PFSK-1 (cell line): Measurements from ENCODE around the gene C19orf81.

Source experiments
- FOXP2 ChIP-seq: optimal IDR thresholded peaks from 2 replicates; pipeline ENCODE3; 2011; ENCODE audit warnings: borderline replicate concordance, control low read depth, inconsistent platforms; ENCODE audit not compliant: insufficient read depth; ENCODE audit errors: extremely low read length, extremely low read depth
- POLR2AphosphoS5 ChIP-seq: IDR thresholded peaks from 2 replicates; pipeline ENCODE4 v1.6.1; 2012; ENCODE audit warnings: low read depth, mild to moderate bottlenecking, control low read depth, low read length, moderate library complexity
- REST ChIP-seq, 2 experiments: IDR thresholded peaks; 2 replicates each; pipeline versions ENCODE4 v1.6.1 to v1.8.0; 2011 to 2012; ENCODE audit warnings: low read depth in 2 of 2, low read length in 2 of 2, control low read depth in 1 of 2, inconsistent platforms in 1 of 2, mild to moderate bottlenecking in 1 of 2, moderate library complexity in 1 of 2; ENCODE audit not compliant: insufficient read depth in 1 of 2
- SIN3A ChIP-seq: IDR thresholded peaks from 2 replicates; pipeline ENCODE4 v1.6.1; 2012; ENCODE audit warnings: mild to moderate bottlenecking, low read length, moderate library complexity, borderline replicate concordance; ENCODE audit not compliant: insufficient read depth
- TAF1 ChIP-seq: IDR thresholded peaks from 2 replicates; pipeline ENCODE4 v1.6.1; 2012; ENCODE audit warnings: low read length, control low read depth, borderline replicate concordance; ENCODE audit not compliant: insufficient read depth

C19orf81 gene

GRCh38 chr19:50677636-50678035 is 28.4 kb downstream of the C19orf81 start:
- no peak for TF ChIP-seq REST (IDR thresholded peaks at IDR 0.05; ENCODE audit: insufficient read depth in 1 of 2, low read depth in 2 of 2, low read length in 2 of 2)
- TF ChIP-seq SIN3A: no peak
- TF ChIP-seq POLR2AphosphoS5: no peak
- TF ChIP-seq TAF1: no peak
- TF ChIP-seq FOXP2: no peak

GRCh38 chr19:50678323-50678722 is 29.1 kb downstream of the C19orf81 start:
- TF ChIP-seq REST (IDR thresholded peaks at IDR 0.05; ENCODE audit: insufficient read depth in 1 of 2, low read depth in 2 of 2, low read length in 2 of 2) (no peak), TAF1 (no peak), POLR2AphosphoS5 (no peak), SIN3A (no peak), FOXP2 (no peak)

GRCh38 chr19:50679177-50680125 is 30.2 kb downstream of the C19orf81 start:
- TF ChIP-seq SIN3A: no peak
- TF ChIP-seq TAF1: no peak
- no peak for TF ChIP-seq FOXP2
- no peak for TF ChIP-seq POLR2AphosphoS5
- TF ChIP-seq REST (IDR thresholded peaks at IDR 0.05; ENCODE audit: insufficient read depth in 1 of 2, low read depth in 2 of 2, low read length in 2 of 2): no peak

- TF ChIP-seq REST (IDR thresholded peaks at IDR 0.05; ENCODE audit: insufficient read depth in 1 of 2, low read depth in 2 of 2, low read length in 2 of 2) (no peak), TAF1 (no peak), FOXP2 (no peak), SIN3A (no peak), POLR2AphosphoS5 (no peak)
Observed at GRCh38 chr19:50686310-50687032, 37.2 kb downstream of the C19orf81 start.
